Stomach smooth muscle (tissue), 2 donors: ENCODE results near the gene CNTN5.

Experiments
- H3K27ac ChIP-seq: one replicate; pipeline ENCODE4 v1.7.0; 2013; ENCODE audit warnings: mild to moderate bottlenecking, low read length, inconsistent platforms
- H3K27me3 ChIP-seq, 2 donors: one replicate each; pipeline ENCODE4 v1.7.0; 2013; ENCODE audit warnings: low read length in 2 of 2; ENCODE audit not compliant: insufficient read depth in 2 of 2, control insufficient read depth in 1 of 2
- H3K36me3 ChIP-seq, 2 donors: one replicate each; pipeline ENCODE4 v1.7.0; 2013; ENCODE audit warnings: low read length in 2 of 2; ENCODE audit not compliant: control insufficient read depth in 2 of 2, insufficient read depth in 2 of 2
- H3K4me1 ChIP-seq: one replicate; pipeline ENCODE4 v1.7.0; 2013; ENCODE audit warnings: low read length; ENCODE audit not compliant: control insufficient read depth, insufficient read depth
- H3K4me3 ChIP-seq, 2 donors: one replicate each; pipeline ENCODE4 v1.7.0; 2013; ENCODE audit warnings: low read length in 2 of 2
- H3K9ac ChIP-seq, 2 donors: one replicate each; pipeline ENCODE4 v1.7.0; 2013; ENCODE audit warnings: low read length in 2 of 2, mild to moderate bottlenecking in 1 of 2
- H3K9me3 ChIP-seq, 2 donors: one replicate each; pipeline ENCODE4 v1.7.0; 2013; ENCODE audit warnings: low read length in 2 of 2; ENCODE audit not compliant: control insufficient read depth in 2 of 2
- donor health status: healthy.
- donor health status: Pancreatic carcinoma.

CNTN5 gene

DNA sequence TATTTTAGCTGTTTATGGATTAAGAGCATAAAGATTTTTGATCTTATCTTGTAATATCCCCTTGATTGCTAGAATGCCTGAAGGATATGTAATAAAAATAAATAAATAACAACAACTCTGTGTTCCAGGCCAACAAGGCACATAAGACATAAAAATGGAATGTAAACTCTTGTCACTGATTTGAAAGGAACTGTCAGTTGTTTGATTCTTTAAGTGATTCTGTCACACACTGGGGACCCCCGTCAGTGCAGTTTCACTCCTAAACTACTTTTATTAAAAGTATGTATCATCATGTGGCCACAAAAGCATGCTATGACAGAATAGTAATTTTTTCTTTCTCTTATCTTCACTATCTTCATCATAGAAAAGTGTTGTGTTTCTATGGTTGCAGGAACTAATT lies 572.4 kb downstream of the CNTN5 start:
- Histone ChIP-seq H3K27me3 (no peaks in the 10 kb centered on the region), H3K27ac (no peak overlapping the region), H3K4me1 (no peaks in the 10 kb centered on the region), H3K9me3 (no peaks in the 10 kb centered on the region), H3K36me3 (no peaks in the 10 kb centered on the region), H3K9ac (no peak overlapping the region), H3K4me3 (no peak overlapping the region)

DNA sequence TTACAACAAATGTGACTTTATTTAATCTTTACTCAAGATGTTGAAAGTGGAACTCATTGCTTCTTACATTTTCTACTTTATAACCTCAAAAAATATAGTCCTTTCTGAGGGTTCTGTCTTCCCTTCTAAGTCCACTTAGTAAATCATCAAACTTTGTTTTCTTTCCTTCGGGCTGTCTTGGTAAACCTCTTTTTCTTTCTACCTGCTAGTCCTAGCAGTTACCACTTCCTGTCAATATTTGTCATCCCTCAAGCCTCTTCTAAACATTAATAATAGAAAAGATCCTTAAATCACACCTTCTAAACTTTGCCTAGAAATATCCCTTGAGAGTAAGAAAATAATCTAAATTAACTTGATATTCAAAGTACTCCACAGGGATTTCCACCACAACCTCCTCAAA lies 580.4 kb downstream of the CNTN5 start:
- Histone ChIP-seq H3K4me3 (no peak overlapping the region), H3K27me3 (no peaks in the 10 kb centered on the region), H3K9me3 (no peaks in the 10 kb centered on the region), H3K9ac (no peak overlapping the region), H3K27ac (no peak overlapping the region), H3K36me3 (no peaks in the 10 kb centered on the region), H3K4me1 (no peaks in the 10 kb centered on the region)

DNA sequence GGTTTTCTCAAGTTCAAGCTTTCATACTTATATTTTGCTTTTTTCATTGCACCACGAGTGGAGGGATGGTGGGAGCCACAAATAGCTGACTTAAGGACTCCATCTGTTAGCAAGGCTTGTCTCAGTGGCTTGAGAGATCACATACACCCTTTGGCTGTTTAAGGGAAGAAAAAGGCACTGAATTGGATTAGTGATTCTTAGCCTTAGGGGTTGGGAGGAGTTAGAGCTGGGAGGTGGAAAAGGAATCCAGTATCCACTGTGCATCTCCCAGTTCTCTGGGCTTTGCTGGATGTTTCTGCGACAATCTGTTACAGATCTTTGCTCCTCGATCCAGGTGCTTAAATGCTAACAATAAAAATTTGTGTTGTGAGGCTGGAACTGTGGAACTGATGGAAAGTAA lies 593.6 kb downstream of the CNTN5 start:
- Histone ChIP-seq H3K4me1 (no peaks in the 10 kb centered on the region), H3K9me3 (no peaks in the 10 kb centered on the region), H3K4me3 (no peak overlapping the region)

DNA sequence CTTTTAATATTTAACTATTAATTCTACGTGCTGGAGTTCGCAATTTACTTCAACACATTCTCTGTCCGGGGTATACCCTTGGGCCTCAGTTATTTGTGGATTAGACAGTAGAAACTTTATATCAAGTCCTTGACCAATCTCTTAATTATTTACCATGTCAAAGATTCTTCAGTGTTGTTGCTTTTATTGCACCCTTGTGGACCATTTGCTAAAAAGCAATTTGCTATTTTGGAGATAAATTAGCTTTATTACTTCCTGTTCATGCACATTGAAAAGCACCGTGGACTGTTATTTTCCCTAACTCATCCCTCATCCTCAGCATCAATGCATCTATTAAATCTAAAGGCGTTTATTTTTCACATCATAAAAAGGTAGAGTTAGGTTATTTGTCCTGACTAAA lies 609.9 kb downstream of the CNTN5 start:
- no peaks in the 10 kb centered on the region for H3K9me3 ChIP-seq
- no peak overlapping the region for H3K9ac ChIP-seq
- no peaks in the 10 kb centered on the region for H3K36me3 ChIP-seq
- H3K4me3 ChIP-seq: no peak overlapping the region
- H3K27me3 ChIP-seq: no peaks in the 10 kb centered on the region
- H3K4me1 ChIP-seq: no peaks in the 10 kb centered on the region
- no peak overlapping the region for H3K27ac ChIP-seq

More for the DNA sequence above, 593.6 kb downstream of the CNTN5 start:
- no peak overlapping the region for H3K27ac ChIP-seq
- no peaks in the 10 kb centered on the region for H3K27me3 ChIP-seq
- no peak overlapping the region for H3K9ac ChIP-seq
- H3K36me3 ChIP-seq: no peaks in the 10 kb centered on the region

DNA sequence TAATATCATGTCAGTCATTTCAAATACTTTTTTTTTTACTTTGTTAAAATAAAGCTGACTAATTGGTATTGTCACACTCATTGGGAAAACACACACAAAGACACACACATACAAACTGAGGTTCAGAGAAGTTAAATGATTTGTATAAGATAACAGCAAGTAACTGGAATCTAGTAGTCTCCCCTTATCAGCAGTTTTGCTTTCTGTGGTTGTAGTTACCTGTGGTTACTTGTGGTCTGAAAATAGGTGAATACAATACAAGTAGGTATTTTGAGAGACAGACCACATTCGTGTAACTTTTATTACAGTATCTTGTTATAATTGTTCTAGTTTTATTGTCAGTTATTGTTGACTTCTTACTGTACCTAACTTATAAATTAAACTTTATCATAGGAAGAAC lies 610.9 kb downstream of the CNTN5 start:
- H3K9ac ChIP-seq: no peak overlapping the region
- H3K4me3 ChIP-seq: no peak overlapping the region
- no peaks in the 10 kb centered on the region for H3K4me1 ChIP-seq
- no peaks in the 10 kb centered on the region for H3K27me3 ChIP-seq
- H3K9me3 ChIP-seq: no peaks in the 10 kb centered on the region
- H3K36me3 ChIP-seq: no peaks in the 10 kb centered on the region
- H3K27ac ChIP-seq: no peak overlapping the region

DNA sequence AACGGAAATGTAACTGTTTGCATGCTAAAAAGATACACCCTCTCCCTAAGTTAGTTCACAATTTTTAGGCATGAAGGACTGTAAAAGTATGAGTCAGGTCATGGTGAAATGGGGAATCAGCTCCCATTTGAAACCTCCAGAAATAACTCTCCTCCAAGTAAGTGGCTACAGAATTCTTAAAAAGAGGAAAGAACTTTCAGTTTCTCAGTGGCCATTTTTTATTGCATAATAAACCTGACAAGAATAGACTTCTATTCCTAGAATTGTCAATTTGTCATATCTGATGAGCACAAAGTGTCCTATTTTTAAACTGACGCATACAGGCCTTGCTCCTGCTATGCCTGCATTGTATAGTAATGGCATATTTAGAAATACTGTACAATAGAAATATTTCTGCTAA lies 612.2 kb downstream of the CNTN5 start:
- H3K9ac ChIP-seq: no peak overlapping the region
- H3K9me3 ChIP-seq: no peaks in the 10 kb centered on the region
- no peak overlapping the region for H3K4me3 ChIP-seq
- no peaks in the 10 kb centered on the region for H3K4me1 ChIP-seq
- H3K36me3 ChIP-seq: no peaks in the 10 kb centered on the region
- no peaks in the 10 kb centered on the region for H3K27me3 ChIP-seq
- H3K27ac ChIP-seq: no peak overlapping the region

DNA sequence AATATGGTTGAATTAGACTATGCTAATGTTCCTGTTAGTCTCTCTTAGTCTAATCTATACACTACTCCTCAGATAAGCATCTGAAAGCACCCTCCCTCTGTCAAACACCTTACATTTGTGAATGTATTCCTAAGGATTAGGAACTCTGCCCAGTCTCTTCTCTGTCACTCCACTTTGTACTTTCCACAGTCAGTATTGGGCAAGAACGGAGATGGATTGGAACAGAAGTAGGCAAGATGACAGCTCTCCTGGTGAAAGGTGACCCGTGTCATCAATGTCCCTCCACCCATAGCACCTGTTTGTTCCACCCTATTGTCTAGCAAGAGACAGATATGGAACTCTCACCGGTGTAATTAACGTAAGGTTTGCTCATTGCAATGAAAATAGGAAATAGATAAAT lies 613.8 kb downstream of the CNTN5 start:
- Histone ChIP-seq H3K9ac (no peak overlapping the region), H3K36me3 (no peaks in the 10 kb centered on the region), H3K4me3 (no peak overlapping the region), H3K27me3 (no peaks in the 10 kb centered on the region), H3K27ac (no peak overlapping the region), H3K9me3 (no peaks in the 10 kb centered on the region), H3K4me1 (no peaks in the 10 kb centered on the region)

DNA sequence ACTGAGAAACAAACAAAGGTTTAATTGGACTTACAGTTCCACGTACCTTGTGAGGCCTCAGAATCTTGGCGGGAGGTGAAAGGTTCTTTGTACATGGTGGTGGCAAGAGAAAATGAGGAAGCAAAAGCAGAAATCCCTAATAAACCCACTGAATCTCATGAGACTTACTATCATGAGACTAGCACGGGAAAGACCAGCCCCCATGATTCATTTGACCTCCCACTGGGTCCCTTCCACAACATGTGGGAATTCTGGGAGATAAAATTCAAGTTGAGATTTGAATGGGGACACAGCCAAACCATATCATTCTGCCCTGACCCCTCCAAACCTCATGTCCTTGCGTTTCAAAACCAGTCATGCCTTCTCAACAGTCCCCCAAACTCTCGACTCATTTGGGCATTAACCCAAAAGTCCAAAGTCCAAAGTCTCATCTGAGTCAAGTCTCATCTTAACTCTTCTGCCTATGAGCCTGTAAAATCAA lies 617.4 kb downstream of the CNTN5 start:
- Histone ChIP-seq H3K4me3 (no peak overlapping the region), H3K4me1 (no peaks in the 10 kb centered on the region), H3K27ac (no peak overlapping the region), H3K36me3 (no peaks in the 10 kb centered on the region), H3K27me3 (no peaks in the 10 kb centered on the region), H3K9ac (no peak overlapping the region), H3K9me3 (no peaks in the 10 kb centered on the region)

DNA sequence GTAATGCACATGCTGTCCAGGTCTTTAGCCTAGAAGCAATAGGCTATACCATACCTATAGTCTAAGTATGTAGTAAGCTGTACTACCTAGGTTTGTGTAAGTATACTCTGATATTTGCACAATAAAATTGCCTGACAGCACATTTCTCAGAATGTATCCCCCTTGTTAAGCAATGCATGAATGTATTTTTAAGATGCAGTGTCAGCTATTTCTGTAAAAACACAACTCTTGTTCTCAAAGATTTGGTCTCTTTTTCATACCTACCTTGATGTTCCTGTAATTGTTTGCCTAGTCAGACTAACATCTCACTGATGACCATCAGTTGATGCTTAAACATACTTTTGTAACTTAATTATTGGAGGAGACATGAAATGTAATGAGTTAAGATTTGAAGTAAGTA lies 619.9 kb downstream of the CNTN5 start:
- H3K9me3 ChIP-seq: no peaks in the 10 kb centered on the region
- H3K9ac ChIP-seq: no peak overlapping the region
- no peak overlapping the region for H3K4me3 ChIP-seq
- no peaks in the 10 kb centered on the region for H3K27me3 ChIP-seq
- no peaks in the 10 kb centered on the region for H3K4me1 ChIP-seq
- no peak overlapping the region for H3K27ac ChIP-seq
- H3K36me3 ChIP-seq: no peaks in the 10 kb centered on the region

DNA sequence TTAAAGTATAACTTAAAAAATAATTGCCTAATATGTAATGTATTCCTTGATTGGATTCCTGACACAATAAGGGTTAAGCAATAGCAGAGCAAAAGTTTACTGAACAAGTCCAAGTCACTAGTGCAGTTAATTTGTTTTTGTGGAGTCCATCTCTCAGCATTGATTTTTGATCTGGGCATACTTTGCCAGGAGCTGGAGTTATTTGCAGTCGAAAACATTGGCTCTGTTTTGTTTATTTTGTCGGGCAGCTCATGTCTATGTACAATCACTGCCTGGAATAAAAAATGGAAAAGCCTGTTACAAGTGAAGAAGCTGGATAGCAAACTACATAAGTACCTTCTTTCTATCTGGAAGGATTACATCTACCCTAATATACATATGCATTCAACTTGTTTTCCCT lies 625.2 kb downstream of the CNTN5 start:
- no peak overlapping the region for H3K27ac ChIP-seq
- H3K4me1 ChIP-seq: no peaks in the 10 kb centered on the region
- H3K27me3 ChIP-seq: no peaks in the 10 kb centered on the region
- H3K4me3 ChIP-seq: no peak overlapping the region
- no peaks in the 10 kb centered on the region for H3K9me3 ChIP-seq
- H3K9ac ChIP-seq: no peak overlapping the region
- H3K36me3 ChIP-seq: no peaks in the 10 kb centered on the region

DNA sequence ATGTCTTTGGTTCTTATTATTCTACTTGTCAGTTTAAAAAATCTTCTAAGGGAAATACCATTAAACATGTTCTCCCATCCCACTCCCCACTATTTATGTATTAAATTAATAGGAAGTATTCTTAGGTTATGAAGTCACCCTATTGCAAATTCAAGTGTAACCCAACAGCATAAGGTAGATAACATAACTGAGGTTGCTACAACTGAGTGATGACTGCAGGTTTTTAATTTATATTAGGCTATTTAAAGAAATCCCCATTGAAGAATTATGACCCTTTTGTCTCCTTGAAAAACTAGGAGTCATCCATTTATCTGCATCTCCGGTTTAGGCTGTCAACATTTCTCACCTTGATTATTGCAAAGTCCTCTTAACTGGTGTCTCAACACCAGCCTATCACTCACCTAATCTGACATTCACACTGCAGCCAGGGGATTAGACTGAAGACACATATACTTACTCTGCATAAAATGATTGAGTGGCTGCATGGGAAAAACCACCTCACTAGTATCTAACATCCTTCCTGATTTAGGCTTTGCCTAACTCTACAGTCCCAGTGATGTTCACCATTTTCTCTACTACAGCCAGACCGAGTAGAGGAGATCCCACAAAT lies 649.4 kb downstream of the CNTN5 start:
- Histone ChIP-seq H3K9me3 (no peaks in the 10 kb centered on the region), H3K4me3 (no peak overlapping the region), H3K36me3 (no peaks in the 10 kb centered on the region), H3K27me3 (no peaks in the 10 kb centered on the region), H3K9ac (no peak overlapping the region), H3K27ac (no peak overlapping the region), H3K4me1 (no peaks in the 10 kb centered on the region)
